B cell (primary cell): ENCODE results near the gene HIPK1. TPM values are rescaled to one million over a fixed set of nuclear protein-coding genes. Genes with fewer than 3 reads are reported as not detected.

Experiments used
- ATAC-seq: fragments of 200-7000 bp; cut with Tn5 transposase; one replicate; pipeline ENCODE4 v1.10.0; 2021; ENCODE audit warnings: low read depth, mild to moderate bottlenecking, moderate number of reproducible peaks, moderate library complexity
- CTCF ChIA-PET: fragments of 350-600 bp; sonication (Branson Sonifier 250); formaldehyde crosslinking; loops from one replicate; lab custom pipeline; 2021; ENCODE audit warnings: antibody characterized with exemption, inconsistent platforms; lab: Charles Lee
- POLR2A ChIA-PET: fragments of 350-600 bp; sonication (Branson Sonifier 250); formaldehyde crosslinking; loops from one replicate; lab custom pipeline; 2021; ENCODE audit warnings: antibody characterized with exemption; lab: Charles Lee
- DNase-seq: peaks from one replicate; pipeline ENCODE4 v3.0.0; 2013
- H2AFZ ChIP-seq: 2 replicates; pipeline ENCODE4 v1.6.1; 2012; ENCODE audit warnings: mild to moderate bottlenecking, low read depth, low read length; ENCODE audit not compliant: insufficient read depth, poor library complexity, severe bottlenecking
- H3K27ac ChIP-seq, 2 donors: 1 replicate in 1 of 2; 2 replicates in 1 of 2; pipeline ENCODE4 v1.5.1; 2012 to 2013; ENCODE audit warnings: low read length in 2 of 2, mild to moderate bottlenecking in 2 of 2, moderate library complexity in 1 of 2
- H3K27me3 ChIP-seq, 4 experiments: fragments of 200-600 bp in 1 of 4; sonication (generic) in 1 of 4; replicated peaks in 1 of 4; 1 replicate in 2 of 4; 2 replicates in 2 of 4; pipeline versions ENCODE4 v1.6.1 to v1.7.0; 2013 to 2016; ENCODE audit warnings: low read length in 3 of 4, mild to moderate bottlenecking in 2 of 4, mixed read lengths in 1 of 4, moderate library complexity in 1 of 4; ENCODE audit not compliant: insufficient read depth in 4 of 4, control insufficient read depth in 3 of 4; ENCODE audit errors: control extremely low read depth in 1 of 4
- H3K36me3 ChIP-seq, 2 experiments: replicated peaks in 1 of 2; 1 replicate in 1 of 2; 2 replicates in 1 of 2; pipeline versions ENCODE4 v1.6.1 to v1.7.1; 2013; ENCODE audit warnings: low read length in 1 of 2; ENCODE audit not compliant: insufficient read depth in 2 of 2, control insufficient read depth in 1 of 2; ENCODE audit errors: control extremely low read depth in 1 of 2, extremely low read depth in 1 of 2
- H3K4me1 ChIP-seq, 2 donors: fragments of 200-600 bp in 1 of 2; sonication (generic) in 1 of 2; 1 replicate in 1 of 2; 2 replicates in 1 of 2; pipeline versions ENCODE4 v1.5.1 to v1.6.1; 2013 to 2017; ENCODE audit warnings: low read length in 2 of 2; ENCODE audit not compliant: control insufficient read depth in 2 of 2, insufficient read depth in 2 of 2
- H3K4me2 ChIP-seq: replicated peaks from 2 replicates; pipeline ENCODE3; 2012; ENCODE audit warnings: mild to moderate bottlenecking, low read depth, low read length; ENCODE audit not compliant: poor library complexity, severe bottlenecking
- H3K4me3 ChIP-seq, 5 experiments: fragments of 200-600 bp in 1 of 5; sonication (generic) in 1 of 5; 1 replicate in 3 of 5; 2 replicates in 2 of 5; pipeline versions ENCODE4 v1.5.1 to v1.7.0; 2011 to 2016; ENCODE audit warnings: low read length in 4 of 5, mild to moderate bottlenecking in 4 of 5, low read depth in 2 of 5, control low read depth in 1 of 5, moderate library complexity in 1 of 5; ENCODE audit not compliant: insufficient read depth in 1 of 5; ENCODE audit errors: control extremely low read depth in 1 of 5, extremely low read depth in 1 of 5
- H3K79me2 ChIP-seq: fragments of 200-600 bp; sonication (generic); one replicate; pipeline ENCODE4 v1.6.0; 2016; ENCODE audit warnings: low read length; ENCODE audit not compliant: control insufficient read depth, insufficient read depth
- H3K9ac ChIP-seq: fragments of 200-600 bp; sonication (generic); 2 replicates; pipeline ENCODE4 v1.6.1; 2017; ENCODE audit warnings: mild to moderate bottlenecking, low read length, moderate library complexity
- H3K9me3 ChIP-seq, 3 donors: one replicate each; pipeline versions ENCODE4 v1.6.1 to v1.7.1; 2013; ENCODE audit warnings: low read length in 2 of 3; ENCODE audit not compliant: control insufficient read depth in 2 of 3, insufficient read depth in 1 of 3; ENCODE audit errors: control extremely low read depth in 1 of 3
- H4K20me1 ChIP-seq: 2 replicates; pipeline ENCODE4 v1.6.0; 2012; ENCODE audit warnings: mild to moderate bottlenecking, low read length; ENCODE audit not compliant: insufficient read depth, control insufficient read depth, poor library complexity, severe bottlenecking
- H3K27ac Mint-ChIP-seq: one replicate; pipeline ENCODE4 v1.8.0; 2021; ENCODE audit warnings: mixed read lengths
- H3K27me3 Mint-ChIP-seq: one replicate; pipeline ENCODE4 v1.8.0; 2021; ENCODE audit warnings: mixed read lengths
- H3K4me1 Mint-ChIP-seq: one replicate; pipeline ENCODE4 v1.8.0; 2021; ENCODE audit warnings: mixed read lengths
- H3K4me3 Mint-ChIP-seq: one replicate; pipeline ENCODE4 v1.8.0; 2021; ENCODE audit warnings: mixed read lengths
- H3K9me3 Mint-ChIP-seq: one replicate; pipeline ENCODE4 v1.8.0; 2022; ENCODE audit warnings: mixed read lengths; ENCODE audit not compliant: insufficient read depth
- CTCF ChIP-seq: fragments of 200-600 bp; IDR thresholded peaks from one replicate; pipeline ENCODE4 v1.8.0; 2022; ENCODE audit warnings: antibody characterized with exemption, mild to moderate bottlenecking
- EZH2 ChIP-seq: IDR thresholded peaks from 2 replicates; pipeline ENCODE4 v1.6.1; 2012; ENCODE audit warnings: borderline replicate concordance, low read depth, mild to moderate bottlenecking, moderate library complexity, low read length; ENCODE audit not compliant: insufficient read depth, poor library complexity, severe bottlenecking
- WGBS: methylation state at CpG from one replicate; pipeline ENCODE4 v1.1.5; 2013; ENCODE audit warnings: missing lambda C conversion rate; ENCODE audit not compliant: insufficient coverage; 5-methylcytosine and 5-hydroxymethylcytosine counted together
- intact Hi-C: fragments of 100-400 bp; cut with micrococcal nuclease; formaldehyde crosslinking; loops from one replicate; pipeline ENCODE4 v1.10.0; 2022
- polyA plus RNA-seq: library from polyadenylated mRNA; depleted of rRNA; stranded (reverse); fragments of >200 nt; gene quantifications from 2 replicates; pipeline ENCODE4 v1.2.3, GENCODE V29; 2012
- total RNA-seq, 2 donors: library from RNA; stranded (reverse); fragments of 120-200 nt in 1 of 2; gene quantifications; 1 replicate in 1 of 2; 2 replicates in 1 of 2; pipeline versions ENCODE4 v1.2.3 to v1.2.4, GENCODE V29; 2013 to 2022

HIPK1 gene
- total and polyA plus RNA-seq, 2 donors (not counting 1 experiment from before 2014, with no cell fraction given): 13.6 to 48.0 TPM

- Histone ChIP-seq H3K27me3 (no peaks in the 10 kb centered on the region), H3K79me2 (peaks cover 58% of the 10 kb centered on the region), H3K4me2 (no peak overlapping the region), H3K27ac (no peak overlapping the region), H3K36me3 (peaks cover 0 to 23% of the 10 kb centered on the region in 2 experiments), H3K4me1 (peaks cover 10 to 12% of the 10 kb centered on the region in 2 donors), H4K20me1 (peaks cover 19% of the 10 kb centered on the region), H3K4me3 (no peak overlapping the region), H3K9ac (no peak overlapping the region), H2AFZ (no peak overlapping the region), H3K9me3 (no peaks in the 10 kb centered on the region)
- Mint-ChIP-seq H3K4me3 (no peak overlapping the region), H3K27me3 (no peaks in the 10 kb centered on the region), H3K9me3 (no peaks in the 10 kb centered on the region), H3K27ac (no peak overlapping the region), H3K4me1 (peaks cover 23% of the 10 kb centered on the region)
- POLR2A ChIA-PET: no interaction called here
- no peak for ATAC-seq
- no peak for TF ChIP-seq CTCF
- TF ChIP-seq EZH2: no peak
- no CpG with 5 or more reads among the region's 2 CpGs for WGBS
- intact Hi-C loops: no loop called here
- CTCF ChIA-PET: interaction anchor here (0.7 to 0.9 kb wide), 3 partner anchors 16 to 1488 kb away, joined by 3 to 7 read pairs (median 3); no protein-coding TSS in a partner anchor
- DNase-seq: no peak
Measured at GRCh38 chr1:113951719-113952118, 22.6 kb downstream of the HIPK1 start.

- Histone ChIP-seq H3K9ac (no peak overlapping the region), H3K4me3 (no peak overlapping the region), H4K20me1 (peaks cover 4% of the 10 kb centered on the region), H2AFZ (no peak overlapping the region), H3K27me3 (no peaks in the 10 kb centered on the region), H3K79me2 (no peaks in the 10 kb centered on the region), H3K4me1 (no peaks in the 10 kb centered on the region), H3K36me3 (peaks cover 7 to 70% of the 10 kb centered on the region in 2 experiments), H3K27ac (no peak overlapping the region), H3K9me3 (no peaks in the 10 kb centered on the region), H3K4me2 (no peak overlapping the region)
- no peaks in the 10 kb centered on the region for H3K27me3 Mint-ChIP-seq
- no peak overlapping the region for H3K4me3 Mint-ChIP-seq
- POLR2A ChIA-PET: no interaction called here
- DNase-seq: no peak
- H3K27ac Mint-ChIP-seq: no peak overlapping the region
- no peak for ATAC-seq
- H3K9me3 Mint-ChIP-seq: no peaks in the 10 kb centered on the region
- no peaks in the 10 kb centered on the region for H3K4me1 Mint-ChIP-seq
- no CpG with 5 or more reads among the region's 1 CpG for WGBS
- CTCF ChIA-PET: interaction anchor here (1.0 kb wide), 1 partner anchor 9 kb away, joined by 5 read pairs; no protein-coding TSS in a partner anchor
- TF ChIP-seq EZH2 (no peak), CTCF (no peak)
- intact Hi-C loops: no loop called here
Measured at GRCh38 chr1:113957984-113958383, 28.9 kb downstream of the HIPK1 start.
